HG03060 (cell line): ENCODE data around the gene TRIP4.
"Not testable (repeated sequence)": the region's sequence is repeated elsewhere in the genome, so short reads cannot be mapped to it uniquely, and the experiment has no call there.

Experiments used
- ATAC-seq: cut with Tn5 transposase; IDR thresholded peaks from one replicate; pipeline ENCODE4 v1.9.1; 2021; ENCODE audit warnings: low read depth, moderate number of reproducible peaks; ENCODE audit not compliant: unreplicated experiment

TRIP4 gene

DNA sequence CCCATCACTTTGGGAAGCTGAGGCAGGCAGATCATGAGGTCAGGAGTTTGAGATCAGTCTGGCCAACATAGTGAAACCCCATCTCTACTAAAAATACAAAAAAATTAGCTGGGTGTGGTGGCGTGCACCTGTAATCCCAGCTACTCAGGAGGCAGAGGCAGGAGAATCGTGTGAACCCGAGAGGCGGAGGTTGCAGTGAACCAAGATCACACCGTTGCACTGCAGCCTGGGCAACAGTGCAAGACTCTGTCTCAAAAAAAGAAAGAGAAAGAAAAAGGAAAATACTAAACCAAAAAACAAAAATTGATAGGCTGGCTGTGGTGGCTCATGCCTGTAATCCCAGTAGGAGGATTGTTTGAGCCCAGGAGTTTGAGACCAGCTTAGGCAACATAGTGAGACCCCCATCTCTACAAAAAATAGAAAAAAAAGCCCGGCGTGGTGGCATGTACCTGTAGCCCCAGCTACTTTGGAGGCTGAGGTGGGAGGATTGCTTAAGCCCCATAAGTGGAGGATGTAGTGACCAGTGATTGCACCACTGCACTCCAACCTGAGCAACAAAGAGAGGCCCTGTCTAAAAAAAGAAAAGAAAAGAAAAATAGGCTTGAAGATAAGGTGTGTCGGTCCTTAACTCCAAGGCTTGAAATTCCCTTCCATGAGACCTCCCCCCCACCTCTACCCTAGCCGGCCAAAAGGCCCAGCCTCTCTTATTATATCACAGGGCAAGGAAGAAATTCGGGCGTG, 7.3 kb upstream of the TRIP4 start:
- not testable (repeated sequence) for ATAC-seq

DNA sequence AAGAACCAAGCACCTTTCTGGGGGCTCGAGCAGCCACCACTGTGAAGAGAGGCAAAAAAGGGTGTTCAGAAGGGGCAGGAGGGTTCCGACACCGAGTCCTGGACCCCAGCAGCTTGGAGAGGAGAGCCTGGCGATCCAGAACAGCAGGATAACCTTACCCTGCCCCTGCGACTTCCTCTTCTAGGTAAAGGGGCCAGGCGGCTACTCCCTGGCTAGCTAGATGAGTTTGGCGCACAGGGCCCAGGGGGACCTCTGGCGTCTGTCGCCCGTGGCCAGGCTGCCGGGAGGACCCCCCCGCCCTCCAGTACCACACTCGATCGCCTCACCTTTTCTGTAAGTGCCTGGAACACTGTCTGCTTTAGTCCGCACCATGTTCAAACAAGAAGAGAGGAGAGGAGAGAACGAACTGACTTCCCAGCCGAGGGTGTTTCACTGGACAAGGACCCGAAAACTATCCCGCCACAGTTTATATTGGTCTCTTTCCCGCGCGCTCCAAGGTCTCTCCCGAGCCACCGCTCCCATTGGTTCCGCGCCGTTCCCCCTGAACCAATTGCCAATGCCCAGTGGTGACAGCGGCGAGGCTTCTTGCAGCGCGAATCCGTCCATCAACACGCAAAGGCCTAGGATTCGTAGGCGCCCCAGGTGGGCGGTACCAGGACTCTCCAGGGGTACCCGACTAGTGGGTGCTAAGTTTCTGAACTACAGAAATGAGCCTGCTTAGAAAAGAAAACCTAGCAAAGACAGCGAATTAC, 6.5 kb upstream of the TRIP4 start, which contains the start of gene PCLAF:
TSS of gene PCLAF (minus strand) at position 442 of the 752 bp plus-strand sequence. CDS start at position 372, 70 bp downstream.
- peak; percentile 87 for ATAC-seq

DNA sequence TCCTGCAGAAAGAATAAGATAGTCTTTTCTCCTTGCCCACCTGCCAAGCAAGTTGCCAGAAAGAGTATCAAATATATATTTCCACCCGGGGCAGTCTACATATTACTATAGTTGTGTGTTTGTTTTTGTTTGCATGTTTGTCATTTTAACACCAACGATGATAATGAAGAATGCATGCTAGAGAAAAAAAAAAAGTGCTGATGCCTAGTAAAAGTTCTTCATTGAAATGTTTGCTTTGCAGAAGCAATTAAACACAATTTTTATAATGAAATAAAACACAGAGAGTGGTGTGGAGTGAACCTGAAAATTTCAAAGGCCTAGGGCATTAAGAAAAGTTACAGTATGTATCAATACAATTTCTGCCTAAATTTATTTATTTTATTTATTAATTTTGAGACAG, 3.9 kb upstream of the TRIP4 start:
- ATAC-seq: no peak

DNA sequence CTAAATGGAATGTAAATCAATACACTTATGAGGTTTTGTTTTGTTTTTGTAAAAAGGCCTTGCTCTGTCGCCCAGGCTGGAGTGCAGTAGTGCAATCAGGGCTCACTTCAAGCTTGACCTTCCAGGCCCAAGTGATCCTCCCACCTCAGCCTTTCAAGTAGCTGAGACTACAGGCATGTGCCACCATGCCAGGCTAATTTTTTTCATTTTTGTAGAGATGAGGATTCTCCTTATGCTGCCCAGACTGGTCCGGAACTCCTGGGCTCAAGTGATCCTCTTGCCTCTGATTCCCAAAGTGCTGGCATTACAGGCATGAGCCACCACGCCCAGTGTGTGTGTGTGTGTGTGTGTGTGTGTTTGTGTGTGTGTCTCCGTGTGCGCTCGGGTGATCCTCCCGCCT, 1.3 kb upstream of the TRIP4 start:
- ATAC-seq: no peak

DNA sequence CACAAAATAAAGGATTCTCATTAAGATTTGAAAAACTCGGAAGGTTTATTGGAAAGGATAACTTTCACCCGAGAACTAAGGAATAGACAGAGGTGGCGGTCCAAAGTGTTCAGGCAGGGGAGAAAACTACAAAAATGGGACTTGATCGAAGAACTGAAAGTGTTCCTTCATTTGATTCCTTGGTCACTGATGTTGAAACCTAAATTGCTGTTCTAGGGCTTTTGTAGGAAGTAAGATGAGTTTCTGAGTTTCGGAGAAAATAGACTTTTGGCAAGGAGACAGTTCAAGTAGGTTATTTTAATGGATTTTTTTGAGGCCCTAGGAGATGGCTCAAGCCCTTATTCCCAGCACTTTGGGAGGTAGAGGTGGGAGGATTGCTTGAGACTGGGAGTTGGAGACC, 1.4 kb downstream of the TRIP4 start:
- no peak for ATAC-seq

DNA sequence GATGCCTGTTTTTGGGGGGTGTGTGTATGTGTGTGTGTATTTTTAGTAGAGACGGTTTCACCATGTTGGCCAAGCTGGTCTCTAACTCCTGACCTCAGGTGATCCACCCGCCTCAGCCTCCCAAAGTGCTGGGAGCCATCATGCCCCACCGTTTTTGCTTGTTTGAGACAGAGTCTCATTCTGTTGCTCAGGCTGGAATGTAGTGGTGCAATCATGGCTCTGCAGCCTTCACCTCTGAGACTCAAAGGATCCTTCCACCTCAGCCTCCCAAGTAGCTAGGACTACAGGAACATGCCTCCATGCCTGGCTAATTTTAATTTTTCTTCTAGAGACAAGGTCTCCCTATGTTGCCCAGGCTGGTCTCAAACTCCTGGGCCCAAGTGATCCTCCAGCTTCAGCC, 4.8 kb downstream of the TRIP4 start:
- ATAC-seq: not testable (repeated sequence)

DNA sequence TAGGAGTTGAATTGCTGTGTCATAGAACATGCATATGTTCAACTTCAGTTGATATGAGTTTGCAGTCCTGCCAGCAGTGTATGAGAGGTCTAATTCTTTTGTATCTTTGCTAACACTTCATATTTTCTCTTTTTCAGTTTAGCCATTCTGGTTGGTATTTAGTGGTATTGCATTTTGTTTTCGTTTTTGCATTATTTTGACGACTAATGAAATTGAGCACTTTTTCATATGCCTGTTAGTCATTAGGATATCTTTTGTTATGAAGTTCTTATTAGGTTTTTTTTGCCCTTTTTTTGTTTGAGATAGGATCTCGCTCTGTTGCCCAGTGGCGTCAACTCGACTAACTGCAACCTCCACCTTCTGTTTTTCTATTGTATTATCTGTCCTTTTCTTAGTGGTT, 9.2 kb downstream of the TRIP4 start:
- no peak for ATAC-seq

DNA sequence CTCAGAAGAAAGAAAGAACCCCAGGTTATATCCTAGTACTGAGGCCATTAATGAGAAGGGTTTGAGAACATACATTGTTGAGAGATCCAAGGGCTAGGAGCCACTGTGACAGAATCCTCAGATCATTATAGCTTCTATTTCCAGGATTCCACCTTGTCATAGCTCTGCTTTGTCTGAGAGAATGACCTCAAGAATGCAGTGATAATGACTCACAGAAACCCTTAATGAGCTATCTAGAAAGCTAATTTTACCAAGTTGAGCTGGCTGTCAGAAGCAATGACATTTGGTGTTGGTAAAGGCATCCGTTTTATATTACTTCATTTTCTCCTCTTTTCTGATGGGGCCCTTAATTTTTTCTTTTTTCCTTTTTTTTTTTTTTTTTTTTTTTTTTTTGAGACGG, 10.9 kb downstream of the TRIP4 start:
- ATAC-seq: no peak

DNA sequence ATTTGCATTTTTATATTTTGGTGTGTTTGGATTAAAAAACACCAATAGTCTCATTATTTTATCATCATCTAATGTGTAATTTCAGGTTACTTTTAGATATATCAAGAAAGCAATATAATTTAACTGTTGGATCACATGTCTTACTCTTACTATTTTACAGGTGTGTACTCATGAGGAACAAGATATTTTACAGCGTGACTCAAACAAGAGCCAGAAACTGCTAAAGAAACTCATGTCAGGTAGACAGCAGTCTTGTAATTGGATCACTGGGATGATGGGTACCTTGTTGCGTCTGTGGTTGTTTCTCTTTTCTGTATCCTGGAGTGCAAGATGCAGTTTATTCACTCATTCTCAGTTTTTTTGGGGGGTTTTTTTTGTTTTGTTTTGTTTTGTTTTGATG, 12.9 kb downstream of the TRIP4 start:
- no peak for ATAC-seq

DNA sequence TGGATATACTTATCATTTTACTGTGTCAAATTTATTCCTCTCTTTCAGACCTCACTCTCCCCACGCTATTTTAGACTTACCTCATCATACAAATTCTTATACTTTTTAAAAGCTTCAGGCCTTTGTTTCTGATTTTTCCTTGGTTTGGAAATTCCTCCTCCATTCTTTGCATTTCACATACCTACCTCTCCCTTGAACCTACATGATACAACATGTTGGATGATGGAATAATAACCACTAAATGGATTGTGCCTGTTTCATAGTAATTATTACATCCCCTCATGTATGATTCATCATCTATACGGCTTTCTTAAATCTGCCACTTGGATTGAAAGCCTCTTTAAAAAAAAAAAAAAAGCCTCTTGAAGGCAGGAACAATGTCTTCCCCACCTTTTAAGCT, 24.6 kb downstream of the TRIP4 start:
- no peak for ATAC-seq

DNA sequence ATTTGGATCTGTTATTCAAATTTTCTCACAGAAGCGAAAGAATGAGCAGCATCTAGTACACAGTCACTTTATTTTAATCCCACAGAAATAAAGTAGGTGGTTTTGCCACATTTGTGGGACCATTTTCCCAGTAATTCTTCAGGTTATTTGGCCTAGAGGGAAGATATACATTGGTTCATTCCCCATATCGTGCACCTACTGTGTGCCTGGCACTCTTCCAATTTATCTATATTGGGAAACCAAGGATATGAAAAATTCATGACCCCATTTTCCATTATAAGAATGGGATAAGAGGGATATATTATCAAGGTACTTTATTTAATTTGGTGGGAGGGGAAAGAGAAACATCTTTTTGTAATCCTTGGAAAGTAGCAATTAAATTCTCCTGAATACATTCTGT, 35.1 kb downstream of the TRIP4 start:
- no peak for ATAC-seq

DNA sequence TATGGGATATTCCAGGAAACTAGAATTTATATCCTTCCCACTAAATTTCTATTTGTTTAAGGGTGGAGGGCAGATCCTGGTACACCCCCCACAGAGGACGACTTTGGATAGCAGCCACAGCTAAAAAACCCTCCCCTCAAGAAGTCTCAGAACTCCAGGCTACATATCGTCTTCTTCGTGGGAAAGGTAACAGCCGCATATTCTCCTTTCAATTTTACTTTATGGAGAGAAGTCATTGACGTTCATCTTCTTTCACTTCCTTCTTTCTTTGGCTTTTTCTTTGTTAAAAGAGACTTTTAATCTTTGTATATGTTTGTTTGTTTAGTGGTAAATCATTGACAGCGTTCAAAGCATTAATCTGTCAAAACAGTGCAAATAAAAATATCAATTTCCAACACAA, 36.3 kb downstream of the TRIP4 start:
- no peak for ATAC-seq

DNA sequence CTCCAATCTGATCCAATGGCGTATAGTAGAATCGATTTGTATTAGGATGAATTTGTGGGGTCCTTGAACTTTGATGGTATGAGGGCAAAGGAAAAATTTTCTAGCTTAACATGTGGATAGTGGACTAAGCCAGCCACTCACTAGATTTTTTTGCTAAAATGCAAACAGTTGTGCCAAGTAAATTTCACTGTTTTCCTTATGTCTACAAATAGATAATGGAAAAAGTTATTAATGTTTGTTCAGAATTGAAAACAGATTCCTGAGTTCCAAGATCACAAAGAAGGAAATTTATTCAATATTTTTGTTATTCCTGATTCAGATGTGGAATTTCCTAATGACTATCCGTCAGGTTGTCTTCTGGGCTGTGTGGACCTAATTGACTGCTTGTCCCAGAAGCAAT, 37.6 kb downstream of the TRIP4 start:
- ATAC-seq: no peak

DNA sequence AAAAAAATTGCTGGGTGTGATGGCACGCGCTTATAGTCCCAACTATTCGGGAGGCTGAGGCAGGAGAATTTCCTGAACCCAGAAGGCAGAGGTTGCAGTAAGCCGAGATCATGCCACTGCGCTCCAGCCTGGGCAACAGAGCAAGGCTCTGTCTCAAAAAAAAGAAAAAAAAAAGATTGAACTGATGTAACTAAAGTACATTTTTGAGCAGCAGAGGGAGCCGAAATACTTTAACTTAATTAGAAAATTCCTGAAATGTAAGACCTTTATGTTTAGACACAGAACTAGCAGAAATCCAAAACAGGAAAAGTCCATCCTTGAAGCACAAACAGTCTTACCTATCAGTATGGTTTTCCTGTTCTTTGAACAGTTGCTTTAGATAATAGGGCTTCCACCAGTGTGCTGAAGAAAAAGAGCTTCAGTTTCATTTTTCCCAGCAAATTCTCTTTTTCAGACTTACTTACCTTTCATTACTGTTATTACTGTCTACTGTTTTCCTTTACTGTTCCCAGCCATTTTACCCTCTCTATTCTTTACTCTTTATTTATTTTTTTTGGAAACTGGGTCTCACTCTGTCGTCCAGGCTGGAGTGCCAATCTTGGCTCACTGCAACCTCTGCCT, 39.3 kb downstream of the TRIP4 start:
- no peak for ATAC-seq

DNA sequence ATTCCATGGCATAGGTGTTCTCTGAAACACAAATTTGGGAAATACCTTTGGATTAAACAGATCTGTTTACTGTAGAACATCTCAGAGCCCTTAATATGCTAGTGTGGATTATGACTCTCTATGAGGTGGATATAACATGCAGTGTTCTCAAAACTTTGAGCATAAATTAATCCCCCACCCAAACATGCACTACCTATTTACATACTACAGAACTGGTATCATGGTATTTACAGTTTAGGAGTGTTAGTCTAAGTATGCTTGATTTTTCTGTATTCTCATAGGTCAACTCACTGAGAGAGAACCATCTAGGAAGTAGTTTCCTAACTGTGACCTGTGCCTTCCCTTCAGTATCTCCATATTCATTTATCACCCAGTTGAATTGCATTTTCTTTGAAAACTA, 41.8 kb downstream of the TRIP4 start:
- ATAC-seq: no peak

DNA sequence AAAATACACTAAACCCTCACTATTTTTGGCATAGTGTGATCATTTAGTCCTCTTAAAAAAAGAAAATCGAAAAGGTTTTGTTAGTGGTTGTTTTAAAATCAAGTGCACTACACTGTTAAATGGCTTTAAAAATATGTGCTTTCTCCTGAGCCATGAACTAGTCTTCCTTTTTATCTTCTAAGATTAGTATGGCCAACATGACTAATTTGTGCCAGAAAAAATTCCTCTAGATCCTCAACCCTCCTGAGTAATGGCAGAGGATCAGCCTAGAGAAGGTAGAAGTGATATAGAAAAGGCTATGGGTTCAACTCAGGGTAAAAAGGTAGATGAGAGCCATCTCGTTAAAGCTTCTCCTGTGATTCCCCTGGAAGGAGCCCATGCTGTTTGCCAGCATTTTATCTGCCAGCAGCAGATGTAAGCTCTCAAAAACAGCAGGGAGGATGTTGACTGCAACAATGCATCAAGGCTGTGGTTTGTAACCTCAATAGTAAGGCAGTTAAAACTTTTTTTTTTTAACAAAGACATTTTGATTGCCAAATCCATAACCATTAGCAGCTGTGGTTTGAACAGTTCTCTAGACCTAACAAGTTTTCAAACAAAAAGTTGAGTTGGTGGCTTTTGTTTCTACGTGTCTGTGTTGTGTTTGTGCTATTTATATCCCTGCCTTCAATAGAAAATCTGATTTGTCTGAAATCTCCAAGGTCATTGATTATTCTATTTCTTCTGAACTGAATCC, 42.5 kb downstream of the TRIP4 start:
- no peak for ATAC-seq

DNA sequence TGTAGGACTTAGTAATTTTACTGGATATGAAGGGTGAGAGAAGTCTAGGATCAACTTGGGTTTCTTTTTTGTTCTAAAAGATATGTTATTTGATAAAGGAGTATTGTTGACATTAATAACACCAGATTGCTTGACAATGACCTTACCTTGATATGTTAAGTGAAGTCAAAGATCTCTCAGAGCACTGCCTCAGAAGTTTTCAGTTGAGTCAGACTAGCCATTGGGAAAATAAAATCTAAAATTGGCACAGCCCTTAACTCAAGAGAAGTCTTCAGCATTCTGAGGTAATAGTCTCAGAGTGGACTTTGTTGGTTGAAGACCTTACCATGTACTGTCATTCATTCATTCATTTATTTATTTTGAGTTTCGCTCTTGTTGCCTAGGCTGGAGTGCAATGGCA, 50.3 kb downstream of the TRIP4 start:
- no peak for ATAC-seq

DNA sequence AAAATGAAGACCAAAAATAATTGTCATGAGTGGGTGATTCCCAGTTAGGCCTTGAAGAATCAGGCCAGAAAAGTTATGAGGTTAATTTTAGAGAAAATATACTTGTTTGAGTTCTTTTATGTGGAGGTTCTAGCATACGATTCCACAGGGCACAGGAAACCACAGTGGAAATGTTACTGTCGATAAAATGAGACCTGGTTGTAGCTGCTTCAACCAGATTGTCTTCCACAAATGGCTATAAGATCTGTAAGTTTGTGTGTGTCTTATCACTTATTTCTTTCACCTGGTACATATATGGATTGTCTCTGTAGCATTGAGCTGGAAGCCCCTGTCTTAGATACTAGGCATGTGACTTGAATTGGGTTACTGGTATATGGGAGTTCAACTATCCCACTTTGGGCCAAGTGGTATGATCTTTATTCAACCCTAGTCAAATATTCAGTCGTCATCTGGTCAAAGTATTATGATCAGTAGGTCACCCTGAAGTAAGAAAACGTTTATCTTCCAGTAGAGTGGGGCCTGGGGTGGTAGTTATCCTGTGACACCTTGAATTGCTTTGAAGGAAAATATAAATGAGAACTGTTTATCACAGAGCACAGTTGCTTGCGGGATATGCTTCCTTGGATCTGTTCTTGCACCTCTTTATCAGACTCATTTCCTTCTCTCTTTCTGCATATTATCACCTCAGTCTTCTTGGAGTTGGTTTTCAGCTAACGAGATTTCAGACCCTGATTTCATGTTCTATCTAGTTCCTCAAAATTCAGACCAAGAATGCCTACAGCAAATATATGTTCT, 51.2 kb downstream of the TRIP4 start:
- no peak for ATAC-seq

DNA sequence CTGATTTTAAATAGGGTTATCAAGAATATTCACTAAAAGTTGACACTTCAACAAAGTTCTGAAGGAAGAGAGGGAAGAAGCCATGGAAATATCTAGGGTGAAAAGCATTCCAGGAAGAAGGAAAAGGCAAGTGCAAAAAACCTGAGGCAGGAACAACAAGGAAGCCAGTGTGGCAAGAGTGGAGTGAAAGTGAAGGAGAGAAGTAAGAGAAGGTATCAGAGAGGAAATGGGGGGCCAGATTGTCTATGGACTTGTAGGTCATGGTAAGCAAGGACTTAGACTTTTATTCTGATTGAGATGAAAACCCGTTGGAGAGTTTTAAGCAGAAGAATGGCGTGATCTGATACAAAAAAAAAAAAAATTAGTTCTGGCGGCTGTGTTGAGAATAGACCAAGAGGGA, 54.2 kb downstream of the TRIP4 start:
- no peak for ATAC-seq

DNA sequence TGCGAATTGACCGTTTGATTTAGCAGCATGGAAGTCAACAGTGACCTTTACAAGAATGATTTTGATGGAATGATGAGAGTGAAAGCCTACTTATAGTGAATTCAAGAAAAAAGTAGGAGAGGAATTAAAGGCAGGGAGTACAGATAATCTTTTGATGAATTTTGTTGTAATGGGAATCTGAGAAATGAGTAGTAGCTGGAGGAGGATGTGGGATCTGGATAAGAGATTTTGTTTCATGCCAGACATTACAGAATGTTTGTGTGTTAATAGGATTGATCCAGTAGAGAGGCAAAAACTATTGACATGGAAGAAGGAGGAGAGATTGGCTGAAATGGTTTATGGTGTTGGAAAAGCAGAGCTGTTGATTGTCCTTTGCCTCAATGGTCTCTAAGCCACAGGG, 55.4 kb downstream of the TRIP4 start:
- no peak for ATAC-seq
